ENCODE data around the gene TEAD1. TPM values are rescaled to one million over a fixed set of nuclear protein-coding genes. Genes with fewer than 3 reads are reported as not detected.

The TEAD1 gene
- total and polyA plus RNA-seq, 9 of the 15 experiments (the other 6 are each of a cell fraction or from before 2014, with no cell fraction given): 1.7 to 17.7 (median 10.8) TPM

DNA sequence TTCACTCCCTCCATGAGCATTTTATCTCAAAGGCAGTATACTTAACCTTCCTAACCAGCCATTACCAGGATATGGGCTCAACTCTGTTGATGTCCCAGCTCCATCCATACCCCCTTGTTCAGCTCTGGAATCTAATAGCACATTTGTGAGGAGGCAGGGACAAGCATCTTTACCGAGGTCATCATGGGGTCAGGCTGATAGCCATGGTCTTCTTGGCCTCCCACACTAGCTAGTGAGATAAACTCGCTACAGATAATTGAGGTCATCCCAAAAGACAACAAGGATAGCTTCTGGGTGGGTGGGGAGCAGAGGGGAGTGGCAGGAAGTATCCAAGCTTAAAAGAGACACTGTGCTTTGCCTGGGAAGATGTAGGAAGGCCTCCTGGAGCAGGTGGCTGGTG is 193.3 kb downstream of the TEAD1 start:
- no peaks in the 10 kb centered on the region for H3K9me3 ChIP-seq (replicated peaks; ENCODE audit: control insufficient read depth, insufficient read depth, low read depth, low read length)
- DNase-seq (ENCODE audit: extremely low read depth in 1 of 4, low spot score in 3 of 4): peak; percentile 41 to 66 (median 64)
- in situ Hi-C loops (cut with MboI) (no loop called here), intact Hi-C loops (cut with micrococcal nuclease) (no loop called here)
- H2AFZ ChIP-seq (ENCODE audit: low read depth, low read length): 0 out of 2 replicates have a peak overlapping the region, but pooled peaks have one; percentile 60
- no peaks in the 10 kb centered on the region for H3K79me2 ChIP-seq (ENCODE audit: control insufficient read depth, insufficient read depth, low read length)
- no peaks in the 10 kb centered on the region for H3K9me1 ChIP-seq (ENCODE audit: control insufficient read depth, insufficient read depth, low read length)
- WGBS (ENCODE audit: insufficient coverage, low coverage, missing lambda C conversion rate): 0% methylated on average over 2 of the region's 2 CpGs
- ChIA-PET POLR2A (interaction anchor here (0.7 to 1.2 kb wide), 5 partner anchors 8 to 176 kb away, joined by 3 to 6 read pairs (median 3); no protein-coding TSS in a partner anchor), CTCF (ENCODE audit: low intra/inter-chr PET ratio) (interaction anchor here (0.7 kb wide), 1 partner anchor 141 kb away, joined by 3 read pairs; no protein-coding TSS in a partner anchor)
- H4K20me1 ChIP-seq (replicated peaks; ENCODE audit: control insufficient read depth, insufficient read depth, low read length): no peaks in the 10 kb centered on the region
- peak overlapping the region in 1 of 2 experiments; percentile 6; a peak in 1 of 4 replicates for H3K9ac ChIP-seq (ENCODE audit: insufficient read depth in 1 of 2, low read depth in 2 of 2, low read length in 2 of 2)
- H3K27ac ChIP-seq (ENCODE audit: extremely low read depth, low read depth, low read length): peak overlapping the region; percentile 56; the same call in 2 of the 3 replicates
- H3K27me3 ChIP-seq (ENCODE audit: control insufficient read depth in 2 of 2, insufficient read depth in 2 of 2, low read length in 2 of 2): no peaks in the 10 kb centered on the region
- peak; percentile 49 for ATAC-seq
- peak; percentile 78 for FAIRE-seq
- H3K4me1 ChIP-seq (replicated peaks in 1 of 2; ENCODE audit: control insufficient read depth in 2 of 2, insufficient read depth in 2 of 2, low read length in 2 of 2): peaks cover 15 to 46% of the 10 kb centered on the region in 2 experiments
- peak overlapping the region; percentile 56 for H3K4me2 ChIP-seq (ENCODE audit: insufficient read depth, low read length)
- no peak overlapping the region for H3K4me3 ChIP-seq
- no TSS peak for BruUV-seq (replicated peaks)
- no peaks in the 10 kb centered on the region for H3K36me3 ChIP-seq (ENCODE audit: control insufficient read depth, insufficient read depth, low read length)
- 0 out of 2 replicates have a peak, but pooled peaks have one; percentile 12 for TF ChIP-seq EGR1 (conservative IDR thresholded peaks at IDR 0.05)
- peak; percentile 33; the same call in 1 of the 2 replicates for TF ChIP-seq CBFA2T3 (IDR thresholded peaks at IDR 0.05)
- peak; percentile 29; the same call in 1 of the 2 replicates for TF ChIP-seq NR2C1 (IDR thresholded peaks at IDR 0.05)
- peak; percentile 75 for TF ChIP-seq NR2C1 (tag; IDR thresholded peaks at IDR 0.05)
- 0 out of 4 replicates have a peak, but pooled peaks of 1 of the 2 experiments have one; percentile 47 for TF ChIP-seq TBL1XR1 (IDR thresholded peaks at IDR 0.05; ENCODE audit: low read length in 2 of 2)
- TF ChIP-seq ETV1 (tag; conservative IDR thresholded peaks at IDR 0.05; ENCODE audit: low read depth): no peak
- TF ChIP-seq RBM17 (IDR thresholded peaks at IDR 0.05; ENCODE audit: borderline replicate concordance, low read depth, low read length): no peak
- peak in 1 of 2 experiments; percentile 86; a peak in 2 of 4 replicates for TF ChIP-seq RCOR1 (IDR thresholded peaks at IDR 0.05; ENCODE audit: borderline replicate concordance in 1 of 2, low read depth in 2 of 2, low read length in 2 of 2)
- TF ChIP-seq E2F3 (CRISPR knock-in tag; IDR thresholded peaks at IDR 0.05): no peak
- no peak for TF ChIP-seq NR2C2 (CRISPR knock-in tag; IDR thresholded peaks at IDR 0.05)
- peak; percentile 66 for TF ChIP-seq NR2C2 (tag; IDR thresholded peaks at IDR 0.05)
- no peak for TF ChIP-seq CREB3 (tag; conservative IDR thresholded peaks at IDR 0.05; ENCODE audit: low read depth)
- TF ChIP-seq CHD4 (IDR thresholded peaks at IDR 0.05; ENCODE audit: insufficient read depth, insufficient replicate concordance, low read depth, low read length, poor library complexity, severe bottlenecking): no peak
- TF ChIP-seq, protein P1, sequence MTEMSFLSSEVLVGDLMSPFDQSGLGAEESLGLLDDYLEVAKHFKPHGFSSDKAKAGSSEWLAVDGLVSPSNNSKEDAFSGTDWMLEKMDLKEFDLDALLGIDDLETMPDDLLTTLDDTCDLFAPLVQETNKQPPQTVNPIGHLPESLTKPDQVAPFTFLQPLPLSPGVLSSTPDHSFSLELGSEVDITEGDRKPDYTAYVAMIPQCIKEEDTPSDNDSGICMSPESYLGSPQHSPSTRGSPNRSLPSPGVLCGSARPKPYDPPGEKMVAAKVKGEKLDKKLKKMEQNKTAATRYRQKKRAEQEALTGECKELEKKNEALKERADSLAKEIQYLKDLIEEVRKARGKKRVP (CRISPR knock-in tag; IDR thresholded peaks at IDR 0.05): no peak
- peak; percentile 43; the same call in 1 of the 2 replicates for TF ChIP-seq JUND (IDR thresholded peaks at IDR 0.05; ENCODE audit: borderline replicate concordance, low read depth, low read length)
- no peak; the same call in 2 of the 3 replicates for TF ChIP-seq JUND (tag; IDR thresholded peaks at IDR 0.05; ENCODE audit: borderline replicate concordance, low read depth, low read length)
- peak in 1 of 2 experiments; percentile 3; a peak in 1 of 4 replicates for TF ChIP-seq ZNF639 (CRISPR knock-in tag; conservative IDR thresholded peaks at IDR 0.05 in 1 of 2, IDR thresholded peaks at IDR 0.05 in 1 of 2)
- peak; percentile 73; the same call in 1 of the 2 replicates for TF ChIP-seq MECOM (CRISPR knock-in tag; IDR thresholded peaks at IDR 0.05)
- TF ChIP-seq EP300 (IDR thresholded peaks at IDR 0.05; ENCODE audit: low read length): peak; percentile 52; the same call in 1 of the 2 replicates
- no peak for TF ChIP-seq ZNF354B (CRISPR knock-in tag; IDR thresholded peaks at IDR 0.05)
